GM12801 (cell line): Measurements from ENCODE around the gene VPS41.

Source experiments
- TF ChIP-seq, protein P1 (sequence below): IDR thresholded peaks from one replicate; pipeline ENCODE4 v1.5.1; 2011; ENCODE audit warnings: control low read depth; ENCODE audit not compliant: insufficient read length; ENCODE audit errors: extremely low read depth

VPS41 gene

DNA sequence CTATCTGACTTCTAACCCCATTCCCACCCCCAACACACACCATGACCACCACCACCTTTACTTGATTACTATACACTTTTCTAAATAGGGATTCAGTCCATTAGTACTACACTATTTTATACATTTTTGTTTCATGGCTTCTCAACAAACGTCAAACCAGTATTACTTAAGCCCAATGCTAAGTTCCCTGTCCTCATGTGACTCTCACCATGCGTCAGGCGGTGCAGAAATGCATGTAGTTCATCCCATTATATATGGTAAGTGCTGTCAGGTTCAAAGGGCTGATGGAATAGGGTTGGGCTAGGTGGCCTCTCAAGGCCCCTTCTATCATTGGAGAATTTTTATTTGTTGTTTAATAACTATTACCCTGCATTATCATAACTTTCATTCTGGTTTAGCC, 19.5 kb upstream of the VPS41 start:
- TF ChIP-seq, protein P1, sequence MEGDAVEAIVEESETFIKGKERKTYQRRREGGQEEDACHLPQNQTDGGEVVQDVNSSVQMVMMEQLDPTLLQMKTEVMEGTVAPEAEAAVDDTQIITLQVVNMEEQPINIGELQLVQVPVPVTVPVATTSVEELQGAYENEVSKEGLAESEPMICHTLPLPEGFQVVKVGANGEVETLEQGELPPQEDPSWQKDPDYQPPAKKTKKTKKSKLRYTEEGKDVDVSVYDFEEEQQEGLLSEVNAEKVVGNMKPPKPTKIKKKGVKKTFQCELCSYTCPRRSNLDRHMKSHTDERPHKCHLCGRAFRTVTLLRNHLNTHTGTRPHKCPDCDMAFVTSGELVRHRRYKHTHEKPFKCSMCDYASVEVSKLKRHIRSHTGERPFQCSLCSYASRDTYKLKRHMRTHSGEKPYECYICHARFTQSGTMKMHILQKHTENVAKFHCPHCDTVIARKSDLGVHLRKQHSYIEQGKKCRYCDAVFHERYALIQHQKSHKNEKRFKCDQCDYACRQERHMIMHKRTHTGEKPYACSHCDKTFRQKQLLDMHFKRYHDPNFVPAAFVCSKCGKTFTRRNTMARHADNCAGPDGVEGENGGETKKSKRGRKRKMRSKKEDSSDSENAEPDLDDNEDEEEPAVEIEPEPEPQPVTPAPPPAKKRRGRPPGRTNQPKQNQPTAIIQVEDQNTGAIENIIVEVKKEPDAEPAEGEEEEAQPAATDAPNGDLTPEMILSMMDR = no peak

DNA sequence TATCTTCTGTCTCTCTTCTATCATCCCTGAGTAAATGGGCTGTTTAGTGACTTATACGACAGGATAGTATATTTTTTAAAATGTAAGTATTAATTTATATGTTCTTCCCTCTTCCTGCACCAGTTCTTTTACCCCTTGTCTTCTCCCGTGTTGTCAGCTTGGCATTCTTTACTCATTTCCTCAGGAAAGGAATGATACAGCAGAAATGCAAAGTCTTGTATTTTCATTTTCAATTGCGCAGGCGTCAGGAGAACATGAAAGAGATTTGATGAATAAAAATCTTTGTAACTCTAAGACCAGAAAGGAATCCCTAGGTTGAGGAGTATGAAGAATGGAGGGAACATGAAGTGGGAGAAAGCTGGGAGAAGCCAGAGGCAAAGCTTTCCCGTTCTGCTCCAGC, 18.8 kb upstream of the VPS41 start:
- TF ChIP-seq, protein P1 = no peak

DNA sequence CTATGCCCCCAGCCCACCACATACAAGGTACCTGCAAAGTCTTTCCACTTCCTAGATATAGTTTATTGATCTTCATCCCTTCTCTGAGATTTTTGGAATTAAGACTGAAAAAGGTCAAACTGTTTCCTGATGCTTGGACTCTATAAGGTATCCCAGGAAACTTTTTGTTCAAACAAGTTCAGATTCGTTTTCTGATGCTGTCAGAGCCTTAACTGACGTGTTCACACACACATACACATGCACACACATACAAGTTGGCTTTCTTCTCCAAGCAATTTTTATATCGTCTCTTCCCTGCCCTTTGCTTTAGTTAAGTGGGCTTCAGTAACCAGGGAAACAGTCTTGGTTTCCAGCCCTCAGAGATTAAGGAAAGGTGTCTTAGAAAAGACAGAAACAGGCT, 11.7 kb upstream of the VPS41 start:
- TF ChIP-seq, protein P1 = no peak

DNA sequence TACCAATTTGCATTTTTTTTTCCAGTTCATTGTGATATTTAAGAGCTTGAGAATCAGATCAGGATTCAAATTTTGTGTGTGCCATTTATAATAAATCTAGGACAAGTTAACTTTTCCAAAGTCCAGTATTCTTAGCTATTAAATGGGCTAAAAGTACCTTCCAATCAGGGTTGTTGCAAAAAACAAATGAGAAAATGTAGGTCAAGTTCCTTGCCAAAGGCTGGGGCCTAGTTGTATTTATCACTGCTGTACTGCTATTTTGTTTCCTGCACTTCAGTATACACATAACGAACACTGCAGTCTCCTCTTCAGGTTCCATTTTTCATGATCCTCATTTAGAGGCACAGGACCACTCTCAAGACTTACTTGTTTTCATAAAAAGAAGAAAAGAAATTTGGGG, 7.4 kb upstream of the VPS41 start:
- TF ChIP-seq, protein P1 = no peak

DNA sequence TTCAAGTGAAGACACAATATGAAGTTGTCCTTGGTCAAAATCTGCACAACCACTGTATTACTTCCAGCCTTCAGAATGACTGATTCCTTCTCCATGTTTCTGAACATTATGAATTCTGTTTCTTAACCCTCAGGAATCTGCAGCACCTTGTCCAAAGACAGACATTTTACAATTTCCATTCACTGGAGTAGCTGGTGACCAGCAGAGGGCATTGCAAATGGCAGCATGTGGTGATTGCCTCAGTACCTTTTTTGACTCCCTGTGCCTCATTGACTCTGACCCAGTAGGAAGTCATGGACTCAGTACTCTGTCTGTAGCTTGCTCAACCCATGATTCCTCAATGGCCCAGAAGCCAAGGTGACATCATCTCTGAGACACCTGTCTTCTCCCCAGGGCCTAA, 879 bp upstream of the VPS41 start:
- TF ChIP-seq, protein P1 = no peak

DNA sequence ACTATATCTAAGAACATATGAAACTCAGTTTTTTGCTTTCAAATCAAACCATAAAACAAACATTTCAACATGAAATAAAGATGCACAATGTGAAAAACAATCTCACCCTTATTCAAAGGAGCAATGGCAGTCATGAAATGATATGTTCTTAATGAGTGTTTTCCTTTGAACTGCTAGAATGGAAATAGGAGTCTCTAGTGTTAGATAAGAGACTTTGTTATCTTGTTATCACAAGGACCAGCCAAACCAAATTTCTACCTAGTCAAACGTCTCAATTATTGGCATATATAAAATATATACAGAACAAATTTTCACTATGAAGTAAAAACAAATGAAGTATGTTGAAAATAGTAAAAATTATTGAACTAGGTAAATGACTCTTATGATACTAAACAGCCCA, 1.2 kb downstream of the VPS41 start:
- TF ChIP-seq, protein P1 = no peak

DNA sequence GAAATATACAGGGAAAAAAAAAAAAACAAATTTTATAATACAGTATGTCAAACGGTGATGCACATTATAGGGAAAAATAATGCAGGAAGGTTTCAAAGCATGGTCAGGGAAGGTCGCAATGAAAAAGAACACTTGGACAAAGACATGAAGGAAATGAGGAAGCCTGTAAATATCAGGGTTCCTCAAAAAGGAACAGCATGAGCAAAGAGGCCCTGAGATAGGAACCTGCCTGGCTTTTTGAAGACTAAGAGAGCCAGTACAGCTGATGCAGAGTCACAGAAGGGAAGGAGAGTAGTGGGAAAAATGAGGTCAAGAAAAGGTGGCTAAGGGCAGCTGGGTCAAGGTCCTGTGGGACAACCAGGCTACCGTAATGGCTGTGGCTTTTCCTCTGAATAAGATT, 1.9 kb downstream of the VPS41 start:
- TF ChIP-seq, protein P1 = no peak
